GM23338 (cell line): ENCODE data around the gene TNMD. TPM values are rescaled to one million over a fixed set of nuclear protein-coding genes. Genes with fewer than 3 reads are reported as not detected.

Source experiments
- ATAC-seq: fragments of 200-7000 bp; cut with Tn5 transposase; 3 replicates; pipeline ENCODE4 v1.9.1; 2020
- DNase-seq: peaks from one replicate; pipeline ENCODE4 v3.0.0-alpha.2; 2015; ENCODE audit warnings: low spot score
- H2AFZ ChIP-seq: fragments of 200-600 bp; sonication (generic); 2 replicates; pipeline ENCODE4 v1.8.0; 2016; ENCODE audit warnings: antibody characterized with exemption, mild to moderate bottlenecking, moderate library complexity
- H3F3A ChIP-seq: fragments of 200-600 bp; sonication (generic); replicated peaks from 2 replicates; pipeline ENCODE4 v1.8.0; 2017; ENCODE audit warnings: antibody characterized with exemption, mixed run types, low read depth
- H3K27ac ChIP-seq: fragments of 200-600 bp; sonication (generic); 2 replicates; pipeline ENCODE4 v1.6.1; 2016; ENCODE audit warnings: low read depth
- H3K27me3 ChIP-seq: fragments of 200-600 bp; sonication (generic); 2 replicates; pipeline ENCODE4 v1.8.0; 2016; ENCODE audit warnings: mild to moderate bottlenecking, mixed run types, moderate library complexity; ENCODE audit not compliant: insufficient read depth
- H3K36me3 ChIP-seq: fragments of 200-600 bp; sonication (generic); 2 replicates; pipeline ENCODE4 v1.8.0; 2016; ENCODE audit warnings: mild to moderate bottlenecking; ENCODE audit not compliant: insufficient read depth
- H3K4me1 ChIP-seq: fragments of 200-600 bp; sonication (generic); 2 replicates; pipeline ENCODE4 v1.8.0; 2016; ENCODE audit warnings: mild to moderate bottlenecking, moderate library complexity; ENCODE audit not compliant: insufficient read depth
- H3K4me2 ChIP-seq: fragments of 200-600 bp; sonication (generic); 2 replicates; pipeline ENCODE4 v1.7.1; 2017; ENCODE audit warnings: mixed run types
- H3K4me3 ChIP-seq: fragments of 200-600 bp; sonication (generic); 2 replicates; pipeline ENCODE4 v1.6.1; 2016; ENCODE audit warnings: mixed run types
- H3K79me2 ChIP-seq: fragments of 200-600 bp; sonication (generic); replicated peaks from 2 replicates; pipeline ENCODE4 v1.8.0; 2017; ENCODE audit warnings: mild to moderate bottlenecking; ENCODE audit not compliant: insufficient read depth
- H3K9me2 ChIP-seq: fragments of 200-600 bp; sonication (generic); 2 replicates; pipeline ENCODE4 v1.8.0; 2017; ENCODE audit not compliant: insufficient read depth
- H4K20me1 ChIP-seq: fragments of 200-600 bp; sonication (generic); replicated peaks from 2 replicates; pipeline ENCODE4 v1.8.0; 2017; ENCODE audit warnings: mild to moderate bottlenecking; ENCODE audit not compliant: insufficient read depth
- H3K27ac Mint-ChIP-seq: 2 replicates; pipeline ENCODE4 v1.8.0; 2020; ENCODE audit warnings: inconsistent platforms, mild to moderate bottlenecking, moderate library complexity, mixed read lengths
- H3K27me3 Mint-ChIP-seq: 3 replicates; pipeline ENCODE4 v1.8.0; 2022; ENCODE audit warnings: low read depth, mild to moderate bottlenecking, moderate library complexity, mixed read lengths, inconsistent platforms; ENCODE audit not compliant: insufficient read depth, poor library complexity
- H3K36me3 Mint-ChIP-seq: 3 replicates; pipeline ENCODE4 v1.8.0; 2021; ENCODE audit warnings: low read depth, mild to moderate bottlenecking, inconsistent platforms, moderate library complexity, mixed read lengths
- H3K4me1 Mint-ChIP-seq: 3 replicates; pipeline ENCODE4 v1.8.0; 2020; ENCODE audit warnings: mild to moderate bottlenecking, inconsistent platforms, mixed read lengths
- H3K4me3 Mint-ChIP-seq: 3 replicates; pipeline ENCODE4 v1.8.0; 2021; ENCODE audit warnings: moderate library complexity, mild to moderate bottlenecking, inconsistent platforms, mixed read lengths
- H3K9me3 Mint-ChIP-seq: 3 replicates; pipeline ENCODE4 v1.8.0; 2020; ENCODE audit warnings: moderate library complexity, mild to moderate bottlenecking, inconsistent platforms, mixed read lengths
- CREB1 ChIP-seq: fragments of 250-450 bp; sonication (Bioruptor Pico); IDR thresholded peaks from 2 replicates; pipeline ENCODE4 v1.5.0; 2020; ENCODE audit warnings: low read depth, mild to moderate bottlenecking, moderate library complexity
- ETS1 ChIP-seq: IDR thresholded peaks from 2 replicates; pipeline ENCODE4 v1.6.1; 2016; ENCODE audit warnings: antibody characterized with exemption
- EZH2 ChIP-seq: fragments of 200-600 bp; sonication (generic); IDR thresholded peaks from one replicate; pipeline ENCODE4 v1.8.0; 2017; ENCODE audit warnings: antibody characterized with exemption, mild to moderate bottlenecking, low read depth; ENCODE audit not compliant: unreplicated experiment
- EZH2phosphoT487 ChIP-seq: fragments of 200-600 bp; sonication (generic); IDR thresholded peaks from one replicate; pipeline ENCODE4 v1.8.1; 2018; ENCODE audit warnings: antibody characterized with exemption; ENCODE audit not compliant: unreplicated experiment
- JUNB ChIP-seq: IDR thresholded peaks from one replicate; pipeline ENCODE4 v1.6.1; 2016; ENCODE audit warnings: antibody characterized with exemption; ENCODE audit not compliant: unreplicated experiment
- NANOG ChIP-seq: IDR thresholded peaks from 2 replicates; pipeline ENCODE4 v1.6.1; 2016; ENCODE audit warnings: antibody characterized with exemption, borderline replicate concordance
- POLR2AphosphoS5 ChIP-seq: IDR thresholded peaks from 2 replicates; pipeline ENCODE4 v1.6.1; 2016; ENCODE audit warnings: antibody characterized with exemption, low read depth
- REST ChIP-seq: IDR thresholded peaks from one replicate; pipeline ENCODE4 v1.6.1; 2018; ENCODE audit warnings: antibody characterized with exemption; ENCODE audit not compliant: unreplicated experiment
- STAT1 ChIP-seq: IDR thresholded peaks from one replicate; pipeline ENCODE4 v1.6.1; 2016; ENCODE audit warnings: antibody characterized with exemption; ENCODE audit not compliant: unreplicated experiment
- ZNF331 ChIP-seq: fragments of 250-450 bp; sonication (Bioruptor Pico); IDR thresholded peaks from 2 replicates; pipeline ENCODE4 v1.5.0; 2020; ENCODE audit warnings: low read depth, mild to moderate bottlenecking, moderate library complexity
- polyA plus RNA-seq: library from polyadenylated mRNA; unstranded; fragments of >200 nt; fragmentation: Nextera tagmentation; extraction: Ambion mirVana; gene quantifications from 2 replicates; pipeline ENCODE4 v1.2.1, GENCODE V29; 2016
- total RNA-seq: library from RNA; depleted of rRNA; stranded (reverse); fragments of >200 nt; shearing (Covaris generic); gene quantifications from 2 replicates; pipeline ENCODE4 v1.2.3, GENCODE V29; 2014
- TF ChIP-seq, protein P1 (sequence below): fragments of 250-450 bp; sonication (Bioruptor Pico); IDR thresholded peaks from 2 replicates; pipeline ENCODE4 v1.5.0; 2020; ENCODE audit warnings: mild to moderate bottlenecking, moderate library complexity
- TF ChIP-seq, protein P2 (sequence below), 2 experiments: fragments of 200-600 bp in 1 of 2; sonication (generic) in 1 of 2; conservative IDR thresholded peaks; 2 replicates each; pipeline versions ENCODE4 v1.5.1 to v1.6.1; 2016 to 2017; ENCODE audit warnings: antibody characterized with exemption in 2 of 2, low read depth in 2 of 2, mild to moderate bottlenecking in 2 of 2, moderate library complexity in 1 of 2

TNMD gene
- total and polyA plus RNA-seq, 2 experiments from 2014 or later, result 4.4 to 4.8 TPM

- TF ChIP-seq REST, result no peak
- no peak for TF ChIP-seq ZNF331 (CRISPR knock-in tag)
- no peak for TF ChIP-seq EZH2phosphoT487
- no peak for TF ChIP-seq JUNB
Measured at GRCh38 chrX:100586747-100587146, 2.0 kb downstream of the TNMD start (continued).

- Histone ChIP-seq H3K27ac (no peak overlapping the region), H3K79me2 (no peaks in the 10 kb centered on the region), H4K20me1 (no peaks in the 10 kb centered on the region), H3K36me3 (no peaks in the 10 kb centered on the region), H3K4me2 (no peak overlapping the region), H2AFZ (no peak overlapping the region), H3F3A (no peaks in the 10 kb centered on the region), H3K4me3 (no peak overlapping the region), H3K9me2 (no peaks in the 10 kb centered on the region), H3K27me3 (no peaks in the 10 kb centered on the region), H3K4me1 (peaks cover 13% of the 10 kb centered on the region)
- peaks cover 4% of the 10 kb centered on the region; the same call in 2 of the 3 replicates for H3K4me1 Mint-ChIP-seq
- no peaks in the 10 kb centered on the region for H3K9me3 Mint-ChIP-seq
- no peaks in the 10 kb centered on the region for H3K27me3 Mint-ChIP-seq
- no peaks in the 10 kb centered on the region for H3K36me3 Mint-ChIP-seq
- H3K4me3 Mint-ChIP-seq, result no peak overlapping the region
- TF ChIP-seq, protein P1, sequence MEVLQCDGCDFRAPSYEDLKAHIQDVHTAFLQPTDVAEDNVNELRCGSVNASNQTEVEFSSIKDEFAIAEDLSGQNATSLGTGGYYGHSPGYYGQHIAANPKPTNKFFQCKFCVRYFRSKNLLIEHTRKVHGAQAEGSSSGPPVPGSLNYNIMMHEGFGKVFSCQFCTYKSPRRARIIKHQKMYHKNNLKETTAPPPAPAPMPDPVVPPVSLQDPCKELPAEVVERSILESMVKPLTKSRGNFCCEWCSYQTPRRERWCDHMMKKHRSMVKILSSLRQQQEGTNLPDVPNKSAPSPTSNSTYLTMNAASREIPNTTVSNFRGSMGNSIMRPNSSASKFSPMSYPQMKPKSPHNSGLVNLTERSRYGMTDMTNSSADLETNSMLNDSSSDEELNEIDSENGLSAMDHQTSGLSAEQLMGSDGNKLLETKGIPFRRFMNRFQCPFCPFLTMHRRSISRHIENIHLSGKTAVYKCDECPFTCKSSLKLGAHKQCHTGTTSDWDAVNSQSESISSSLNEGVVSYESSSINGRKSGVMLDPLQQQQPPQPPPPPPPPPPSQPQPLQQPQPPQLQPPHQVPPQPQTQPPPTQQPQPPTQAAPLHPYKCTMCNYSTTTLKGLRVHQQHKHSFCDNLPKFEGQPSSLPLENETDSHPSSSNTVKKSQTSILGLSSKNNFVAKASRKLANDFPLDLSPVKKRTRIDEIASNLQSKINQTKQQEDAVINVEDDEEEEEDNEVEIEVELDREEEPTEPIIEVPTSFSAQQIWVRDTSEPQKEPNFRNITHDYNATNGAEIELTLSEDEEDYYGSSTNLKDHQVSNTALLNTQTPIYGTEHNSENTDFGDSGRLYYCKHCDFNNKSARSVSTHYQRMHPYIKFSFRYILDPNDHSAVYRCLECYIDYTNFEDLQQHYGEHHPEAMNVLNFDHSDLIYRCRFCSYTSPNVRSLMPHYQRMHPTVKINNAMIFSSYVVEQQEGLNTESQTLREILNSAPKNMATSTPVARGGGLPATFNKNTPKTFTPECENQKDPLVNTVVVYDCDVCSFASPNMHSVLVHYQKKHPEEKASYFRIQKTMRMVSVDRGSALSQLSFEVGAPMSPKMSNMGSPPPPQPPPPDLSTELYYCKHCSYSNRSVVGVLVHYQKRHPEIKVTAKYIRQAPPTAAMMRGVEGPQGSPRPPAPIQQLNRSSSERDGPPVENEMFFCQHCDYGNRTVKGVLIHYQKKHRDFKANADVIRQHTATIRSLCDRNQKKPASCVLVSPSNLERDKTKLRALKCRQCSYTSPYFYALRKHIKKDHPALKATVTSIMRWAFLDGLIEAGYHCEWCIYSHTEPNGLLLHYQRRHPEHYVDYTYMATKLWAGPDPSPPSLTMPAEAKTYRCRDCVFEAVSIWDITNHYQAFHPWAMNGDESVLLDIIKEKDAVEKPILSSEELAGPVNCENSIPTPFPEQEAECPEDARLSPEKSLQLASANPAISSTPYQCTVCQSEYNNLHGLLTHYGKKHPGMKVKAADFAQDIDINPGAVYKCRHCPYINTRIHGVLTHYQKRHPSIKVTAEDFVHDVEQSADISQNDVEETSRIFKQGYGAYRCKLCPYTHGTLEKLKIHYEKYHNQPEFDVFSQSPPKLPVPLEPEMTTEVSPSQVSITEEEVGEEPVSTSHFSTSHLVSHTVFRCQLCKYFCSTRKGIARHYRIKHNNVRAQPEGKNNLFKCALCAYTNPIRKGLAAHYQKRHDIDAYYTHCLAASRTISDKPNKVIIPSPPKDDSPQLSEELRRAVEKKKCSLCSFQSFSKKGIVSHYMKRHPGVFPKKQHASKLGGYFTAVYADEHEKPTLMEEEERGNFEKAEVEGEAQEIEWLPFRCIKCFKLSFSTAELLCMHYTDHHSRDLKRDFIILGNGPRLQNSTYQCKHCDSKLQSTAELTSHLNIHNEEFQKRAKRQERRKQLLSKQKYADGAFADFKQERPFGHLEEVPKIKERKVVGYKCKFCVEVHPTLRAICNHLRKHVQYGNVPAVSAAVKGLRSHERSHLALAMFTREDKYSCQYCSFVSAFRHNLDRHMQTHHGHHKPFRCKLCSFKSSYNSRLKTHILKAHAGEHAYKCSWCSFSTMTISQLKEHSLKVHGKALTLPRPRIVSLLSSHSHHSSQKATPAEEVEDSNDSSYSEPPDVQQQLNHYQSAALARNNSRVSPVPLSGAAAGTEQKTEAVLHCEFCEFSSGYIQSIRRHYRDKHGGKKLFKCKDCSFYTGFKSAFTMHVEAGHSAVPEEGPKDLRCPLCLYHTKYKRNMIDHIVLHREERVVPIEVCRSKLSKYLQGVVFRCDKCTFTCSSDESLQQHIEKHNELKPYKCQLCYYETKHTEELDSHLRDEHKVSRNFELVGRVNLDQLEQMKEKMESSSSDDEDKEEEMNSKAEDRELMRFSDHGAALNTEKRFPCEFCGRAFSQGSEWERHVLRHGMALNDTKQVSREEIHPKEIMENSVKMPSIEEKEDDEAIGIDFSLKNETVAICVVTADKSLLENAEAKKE, result no peak
- TF ChIP-seq EZH2, result no peak
- TF ChIP-seq POLR2AphosphoS5, result no peak
- TF ChIP-seq NANOG, result no peak
- TF ChIP-seq, protein P2, sequence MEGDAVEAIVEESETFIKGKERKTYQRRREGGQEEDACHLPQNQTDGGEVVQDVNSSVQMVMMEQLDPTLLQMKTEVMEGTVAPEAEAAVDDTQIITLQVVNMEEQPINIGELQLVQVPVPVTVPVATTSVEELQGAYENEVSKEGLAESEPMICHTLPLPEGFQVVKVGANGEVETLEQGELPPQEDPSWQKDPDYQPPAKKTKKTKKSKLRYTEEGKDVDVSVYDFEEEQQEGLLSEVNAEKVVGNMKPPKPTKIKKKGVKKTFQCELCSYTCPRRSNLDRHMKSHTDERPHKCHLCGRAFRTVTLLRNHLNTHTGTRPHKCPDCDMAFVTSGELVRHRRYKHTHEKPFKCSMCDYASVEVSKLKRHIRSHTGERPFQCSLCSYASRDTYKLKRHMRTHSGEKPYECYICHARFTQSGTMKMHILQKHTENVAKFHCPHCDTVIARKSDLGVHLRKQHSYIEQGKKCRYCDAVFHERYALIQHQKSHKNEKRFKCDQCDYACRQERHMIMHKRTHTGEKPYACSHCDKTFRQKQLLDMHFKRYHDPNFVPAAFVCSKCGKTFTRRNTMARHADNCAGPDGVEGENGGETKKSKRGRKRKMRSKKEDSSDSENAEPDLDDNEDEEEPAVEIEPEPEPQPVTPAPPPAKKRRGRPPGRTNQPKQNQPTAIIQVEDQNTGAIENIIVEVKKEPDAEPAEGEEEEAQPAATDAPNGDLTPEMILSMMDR (conservative IDR thresholded peaks at IDR 0.05; ENCODE audit: low read depth in 2 of 2), result no peak
- no peak for TF ChIP-seq CREB1 (CRISPR knock-in tag)
- no peak for TF ChIP-seq ETS1
- TF ChIP-seq STAT1, result no peak
- no peak for DNase-seq
- H3K27ac Mint-ChIP-seq, result no peak overlapping the region
- ATAC-seq, result no peak
Measured at GRCh38 chrX:100587861-100588260, 3.1 kb downstream of the TNMD start.
